ENCODE data around the gene TIMP2. TPM values are rescaled to one million over a fixed set of nuclear protein-coding genes. Genes with fewer than 3 reads are reported as not detected.

Gene TIMP2
- total and polyA plus RNA-seq, 2 of the 13 experiments (the other 11 are each of a cell fraction or from before 2014, with no cell fraction given): 3.8 to 8.5 TPM

- no peak for TF ChIP-seq HNF1A (IDR thresholded peaks at IDR 0.05; ENCODE audit: low read depth)
- TF ChIP-seq HNF1A (CRISPR knock-in tag; IDR thresholded peaks at IDR 0.05; ENCODE audit: borderline replicate concordance): no peak
- TF ChIP-seq ZNF235 (CRISPR knock-in tag; IDR thresholded peaks at IDR 0.05; ENCODE audit: borderline replicate concordance): no peak
- TF ChIP-seq ZNF207 (IDR thresholded peaks at IDR 0.05; ENCODE audit: borderline replicate concordance): no peak
- TF ChIP-seq ZNF280D (CRISPR knock-in tag; IDR thresholded peaks at IDR 0.05): no peak
- no peak for TF ChIP-seq FOXP1 (IDR thresholded peaks at IDR 0.05)
- peak; percentile 20; the same call in 1 of the 2 replicates for TF ChIP-seq FOXP1 (CRISPR knock-in tag; IDR thresholded peaks at IDR 0.05)
- TF ChIP-seq ZNF788 (CRISPR knock-in tag; IDR thresholded peaks at IDR 0.05; ENCODE audit: borderline replicate concordance): peak; percentile 67; the same call in 1 of the 2 replicates
- no peak for TF ChIP-seq ZFP36L1 (CRISPR knock-in tag; IDR thresholded peaks at IDR 0.05)
- TF ChIP-seq KDM3A (CRISPR knock-in tag; IDR thresholded peaks at IDR 0.05; ENCODE audit: low read depth): peak; percentile 38; the same call in 1 of the 2 replicates
- no peak for TF ChIP-seq ZNF615 (CRISPR knock-in tag; IDR thresholded peaks at IDR 0.05; ENCODE audit: borderline replicate concordance)
- no peak; the same call in 1 of the 2 replicates for TF ChIP-seq MEF2D (CRISPR knock-in tag; IDR thresholded peaks at IDR 0.05)
- no peak for TF ChIP-seq MATR3 (CRISPR knock-in tag; IDR thresholded peaks at IDR 0.05)
- peak; percentile 72 for TF ChIP-seq FOSL2 (CRISPR knock-in tag; IDR thresholded peaks at IDR 0.05)
- TF ChIP-seq NKX3-1 (CRISPR knock-in tag; IDR thresholded peaks at IDR 0.05): peak; percentile 45; the same call in 1 of the 2 replicates
- TF ChIP-seq DZIP1 (CRISPR knock-in tag; IDR thresholded peaks at IDR 0.05): no peak
- 0 out of 2 replicates have a peak, but pooled peaks have one; percentile 29 for TF ChIP-seq ZBTB20 (CRISPR knock-in tag; IDR thresholded peaks at IDR 0.05; ENCODE audit: borderline replicate concordance, low read depth)
- no peak for TF ChIP-seq SIX1 (CRISPR knock-in tag; IDR thresholded peaks at IDR 0.05; ENCODE audit: borderline replicate concordance)
These were observed 59.4 kb downstream of the TIMP2 start (continued) for GRCh38 chr17:78865682-78866390.
